BE2C (cell line): ENCODE results near the gene DVL1.
A peak's percentile ranks its signal among the peaks of the same experiment; 100 is the strongest.

Source experiments
- DNase-seq: peaks from one replicate; pipeline ENCODE4 v3.0.0-alpha.2; 2020
- H3K27me3 ChIP-seq: fragments of 250-450 bp; sonication (Bioruptor Pico); 2 replicates; pipeline ENCODE4 v1.5.1; 2020; ENCODE audit warnings: mild to moderate bottlenecking
- H3K36me3 ChIP-seq: fragments of 250-450 bp; sonication (Bioruptor Pico); 2 replicates; pipeline ENCODE4 v1.5.1; 2020; ENCODE audit warnings: mild to moderate bottlenecking
- H3K4me1 ChIP-seq: fragments of 250-450 bp; sonication (Bioruptor Pico); 2 replicates; pipeline ENCODE4 v1.5.1; 2020
- H3K4me3 ChIP-seq: 2 replicates; pipeline ENCODE4 v1.5.1; 2011; ENCODE audit warnings: low read depth, low read length
- H3K9me3 ChIP-seq: fragments of 250-450 bp; sonication (Bioruptor Pico); 2 replicates; pipeline ENCODE4 v1.5.1; 2020
- CTCF ChIP-seq: IDR thresholded peaks from 2 replicates; pipeline ENCODE4 v1.5.1; 2012; ENCODE audit warnings: mild to moderate bottlenecking, low read depth, low read length

The DVL1 gene

GRCh38 chr1:1303736-1304135 is 45.5 kb downstream of the DVL1 start:
- TF ChIP-seq CTCF = no peak
- H3K9me3 ChIP-seq = no peaks in the 10 kb centered on the region
- peak overlapping the region; percentile 90 for H3K4me3 ChIP-seq
- DNase-seq = no peak
- no peaks in the 10 kb centered on the region for H3K27me3 ChIP-seq
- peaks cover 17% of the 10 kb centered on the region for H3K4me1 ChIP-seq
- peaks cover 27% of the 10 kb centered on the region for H3K36me3 ChIP-seq

DNA sequence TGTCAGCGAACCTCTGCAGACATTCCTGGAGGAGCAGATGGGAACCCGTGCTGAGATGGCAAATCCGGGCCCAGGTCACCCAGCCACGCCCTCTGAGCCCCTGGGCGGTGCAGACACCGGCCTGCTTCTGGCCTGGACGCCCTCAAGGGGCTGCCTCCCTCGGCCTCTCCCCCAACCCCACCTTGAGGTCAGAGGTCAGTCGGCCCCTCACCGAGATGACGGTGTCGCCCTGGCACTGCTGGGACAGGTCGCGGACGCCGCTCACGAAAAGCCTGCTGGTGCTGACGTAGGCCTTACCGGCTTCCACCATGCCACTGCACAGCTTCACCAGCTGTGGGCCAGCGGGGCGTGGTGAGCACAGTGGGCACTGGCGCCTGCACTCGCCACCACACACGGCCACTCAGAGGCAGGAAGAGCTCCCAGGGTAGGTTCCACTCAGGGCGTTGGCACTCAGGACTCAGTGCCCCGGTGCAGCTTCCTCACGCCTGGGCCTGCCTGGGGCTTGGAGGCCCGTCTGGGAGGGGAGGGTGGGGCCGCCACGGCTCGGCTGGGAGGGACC is 46.2 kb downstream of the DVL1 start:
- no peak for TF ChIP-seq CTCF
- no peaks in the 10 kb centered on the region for H3K27me3 ChIP-seq
- peaks cover 20% of the 10 kb centered on the region for H3K4me1 ChIP-seq
- H3K36me3 ChIP-seq = peaks cover 31% of the 10 kb centered on the region
- DNase-seq = no peak
- H3K9me3 ChIP-seq = no peaks in the 10 kb centered on the region
- H3K4me3 ChIP-seq = no peak overlapping the region

GRCh38 chr1:1302006-1302430 is 47.2 kb downstream of the DVL1 start:
- H3K4me3 ChIP-seq = no peak overlapping the region
- H3K4me1 ChIP-seq = peaks cover 20% of the 10 kb centered on the region
- H3K9me3 ChIP-seq = no peaks in the 10 kb centered on the region
- no peaks in the 10 kb centered on the region for H3K27me3 ChIP-seq
- DNase-seq = no peak
- peak; percentile 49 for TF ChIP-seq CTCF
- peaks cover 36% of the 10 kb centered on the region for H3K36me3 ChIP-seq

GRCh38 chr1:1300352-1300739 is 48.9 kb downstream of the DVL1 start:
- no peak for DNase-seq
- TF ChIP-seq CTCF = no peak

DNA sequence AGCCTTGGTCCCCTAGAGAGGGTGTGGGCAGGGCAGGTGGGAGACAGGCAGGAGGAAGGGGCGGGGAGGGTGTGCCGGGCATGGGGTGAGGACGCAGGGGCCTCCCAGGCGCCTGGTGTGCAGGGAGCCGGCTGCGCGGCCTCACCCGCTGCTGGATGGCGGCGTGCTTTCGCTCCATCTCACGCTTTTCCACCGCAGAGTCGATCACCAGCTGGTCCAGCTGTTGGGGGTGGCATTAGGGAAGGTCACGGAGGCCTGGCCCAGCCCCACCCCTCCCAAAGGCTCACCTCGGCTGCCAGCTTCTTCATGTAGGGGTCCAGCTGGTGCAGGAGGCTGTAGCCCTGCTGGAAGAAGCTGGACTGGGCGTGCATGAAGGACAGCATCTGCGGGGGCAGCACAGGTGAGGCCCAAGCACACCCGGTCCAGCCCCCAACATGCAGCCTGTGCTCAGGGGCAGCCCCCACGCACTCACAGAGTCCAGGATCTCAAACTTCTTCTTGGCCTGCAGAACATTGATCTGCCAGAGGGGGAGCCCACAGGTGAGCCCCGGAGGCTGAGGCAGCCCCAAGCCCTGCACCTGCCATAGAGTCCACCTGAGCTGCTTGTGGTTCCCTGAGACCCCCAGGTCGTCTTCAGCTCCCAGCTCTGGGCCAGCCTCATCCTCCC is 49.4 kb downstream of the DVL1 start:
- Histone ChIP-seq H3K27me3 (no peaks in the 10 kb centered on the region), H3K4me3 (no peak overlapping the region), H3K9me3 (no peaks in the 10 kb centered on the region), H3K4me1 (peaks cover 20% of the 10 kb centered on the region), H3K36me3 (peaks cover 54% of the 10 kb centered on the region)
- peak; percentile 42 for TF ChIP-seq CTCF
- no peak for DNase-seq

More at GRCh38 chr1:1300352-1300739, 48.9 kb downstream of the DVL1 start:
- Histone ChIP-seq H3K4me1 (peaks cover 20% of the 10 kb centered on the region), H3K36me3 (peaks cover 49% of the 10 kb centered on the region), H3K4me3 (no peak overlapping the region), H3K27me3 (no peaks in the 10 kb centered on the region), H3K9me3 (no peaks in the 10 kb centered on the region)
